PFSK-1 (cell line): ENCODE data around the gene TMPRSS12. TPM values are rescaled to one million over a fixed set of nuclear protein-coding genes. Genes with fewer than 3 reads are reported as not detected.

Experiments used
- FOXP2 ChIP-seq: optimal IDR thresholded peaks from 2 replicates; pipeline ENCODE3; 2011; ENCODE audit warnings: borderline replicate concordance, control low read depth, inconsistent platforms; ENCODE audit not compliant: insufficient read depth; ENCODE audit errors: extremely low read length, extremely low read depth
- POLR2AphosphoS5 ChIP-seq: IDR thresholded peaks from 2 replicates; pipeline ENCODE4 v1.6.1; 2012; ENCODE audit warnings: low read depth, mild to moderate bottlenecking, control low read depth, low read length, moderate library complexity
- SIN3A ChIP-seq: IDR thresholded peaks from 2 replicates; pipeline ENCODE4 v1.6.1; 2012; ENCODE audit warnings: mild to moderate bottlenecking, low read length, moderate library complexity, borderline replicate concordance; ENCODE audit not compliant: insufficient read depth
- TAF1 ChIP-seq: IDR thresholded peaks from 2 replicates; pipeline ENCODE4 v1.6.1; 2012; ENCODE audit warnings: low read length, control low read depth, borderline replicate concordance; ENCODE audit not compliant: insufficient read depth
- polyA plus RNA-seq: library from polyadenylated mRNA; unstranded; fragments of >200 nt; gene quantifications from one replicate; pipeline ENCODE4 v1.2.1, GENCODE V29; 2012; ENCODE audit warnings: low read depth, missing spikeins; ENCODE audit not compliant: insufficient read length
- TF ChIP-seq, protein P1 (sequence below), 2 experiments: IDR thresholded peaks; 2 replicates each; pipeline versions ENCODE4 v1.6.1 to v1.8.0; 2011 to 2012; ENCODE audit warnings: low read depth in 2 of 2, low read length in 2 of 2, control low read depth in 1 of 2, inconsistent platforms in 1 of 2, mild to moderate bottlenecking in 1 of 2, moderate library complexity in 1 of 2; ENCODE audit not compliant: insufficient read depth in 1 of 2

TMPRSS12 gene, protein sequence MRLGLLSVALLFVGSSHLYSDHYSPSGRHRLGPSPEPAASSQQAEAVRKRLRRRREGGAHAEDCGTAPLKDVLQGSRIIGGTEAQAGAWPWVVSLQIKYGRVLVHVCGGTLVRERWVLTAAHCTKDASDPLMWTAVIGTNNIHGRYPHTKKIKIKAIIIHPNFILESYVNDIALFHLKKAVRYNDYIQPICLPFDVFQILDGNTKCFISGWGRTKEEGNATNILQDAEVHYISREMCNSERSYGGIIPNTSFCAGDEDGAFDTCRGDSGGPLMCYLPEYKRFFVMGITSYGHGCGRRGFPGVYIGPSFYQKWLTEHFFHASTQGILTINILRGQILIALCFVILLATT
- not detected for polyA plus RNA-seq

DNA sequence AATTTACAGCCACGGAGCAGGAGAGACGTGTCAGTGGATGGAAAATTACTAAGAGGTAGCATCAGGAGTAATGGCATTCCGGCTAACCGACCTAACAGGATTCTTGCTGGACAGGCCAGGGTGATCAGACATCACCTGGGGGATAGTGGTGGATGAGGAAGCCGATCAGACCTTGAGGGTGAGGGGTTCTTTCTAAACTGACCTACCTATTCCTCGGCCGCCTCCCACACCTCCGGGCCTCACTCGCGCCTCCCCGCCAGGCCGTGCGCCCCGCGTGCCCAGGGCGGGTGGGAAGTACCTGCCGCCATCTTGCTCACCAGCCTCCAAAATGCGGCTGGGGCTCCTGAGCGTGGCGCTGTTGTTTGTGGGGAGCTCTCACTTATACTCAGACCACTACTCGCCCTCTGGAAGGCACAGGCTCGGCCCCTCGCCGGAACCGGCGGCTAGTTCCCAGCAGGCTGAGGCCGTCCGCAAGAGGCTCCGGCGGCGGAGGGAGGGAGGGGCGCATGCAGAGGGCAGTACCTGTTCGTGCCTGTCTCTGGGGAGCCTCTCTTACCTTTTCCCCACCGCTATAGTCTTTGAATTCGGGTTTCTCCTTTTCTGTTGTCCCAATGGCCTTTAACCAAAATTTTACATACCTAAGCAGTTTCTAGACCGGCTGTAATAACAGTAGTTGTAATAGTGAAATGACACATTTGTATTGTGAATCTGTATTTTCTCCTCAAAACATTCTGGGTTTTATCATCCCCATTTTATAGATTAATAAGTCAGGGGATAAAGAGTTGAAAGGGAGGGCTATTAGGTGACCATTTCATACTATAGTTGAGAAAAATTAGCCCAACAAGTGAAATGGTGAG is at the start of gene TMPRSS12:
Gene TMPRSS12, plus strand, starts transcription at position 290 of the 857 bp plus-strand sequence. Its CDS starts 39 bp downstream, at position 329.
- TF ChIP-seq TAF1, result no peak
- no peak for TF ChIP-seq POLR2AphosphoS5
- TF ChIP-seq, protein P1, sequence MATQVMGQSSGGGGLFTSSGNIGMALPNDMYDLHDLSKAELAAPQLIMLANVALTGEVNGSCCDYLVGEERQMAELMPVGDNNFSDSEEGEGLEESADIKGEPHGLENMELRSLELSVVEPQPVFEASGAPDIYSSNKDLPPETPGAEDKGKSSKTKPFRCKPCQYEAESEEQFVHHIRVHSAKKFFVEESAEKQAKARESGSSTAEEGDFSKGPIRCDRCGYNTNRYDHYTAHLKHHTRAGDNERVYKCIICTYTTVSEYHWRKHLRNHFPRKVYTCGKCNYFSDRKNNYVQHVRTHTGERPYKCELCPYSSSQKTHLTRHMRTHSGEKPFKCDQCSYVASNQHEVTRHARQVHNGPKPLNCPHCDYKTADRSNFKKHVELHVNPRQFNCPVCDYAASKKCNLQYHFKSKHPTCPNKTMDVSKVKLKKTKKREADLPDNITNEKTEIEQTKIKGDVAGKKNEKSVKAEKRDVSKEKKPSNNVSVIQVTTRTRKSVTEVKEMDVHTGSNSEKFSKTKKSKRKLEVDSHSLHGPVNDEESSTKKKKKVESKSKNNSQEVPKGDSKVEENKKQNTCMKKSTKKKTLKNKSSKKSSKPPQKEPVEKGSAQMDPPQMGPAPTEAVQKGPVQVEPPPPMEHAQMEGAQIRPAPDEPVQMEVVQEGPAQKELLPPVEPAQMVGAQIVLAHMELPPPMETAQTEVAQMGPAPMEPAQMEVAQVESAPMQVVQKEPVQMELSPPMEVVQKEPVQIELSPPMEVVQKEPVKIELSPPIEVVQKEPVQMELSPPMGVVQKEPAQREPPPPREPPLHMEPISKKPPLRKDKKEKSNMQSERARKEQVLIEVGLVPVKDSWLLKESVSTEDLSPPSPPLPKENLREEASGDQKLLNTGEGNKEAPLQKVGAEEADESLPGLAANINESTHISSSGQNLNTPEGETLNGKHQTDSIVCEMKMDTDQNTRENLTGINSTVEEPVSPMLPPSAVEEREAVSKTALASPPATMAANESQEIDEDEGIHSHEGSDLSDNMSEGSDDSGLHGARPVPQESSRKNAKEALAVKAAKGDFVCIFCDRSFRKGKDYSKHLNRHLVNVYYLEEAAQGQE (IDR thresholded peaks at IDR 0.05; ENCODE audit: insufficient read depth in 1 of 2, low read depth in 2 of 2, low read length in 2 of 2), result no peak
- TF ChIP-seq SIN3A, result no peak
- TF ChIP-seq FOXP2, result no peak

DNA sequence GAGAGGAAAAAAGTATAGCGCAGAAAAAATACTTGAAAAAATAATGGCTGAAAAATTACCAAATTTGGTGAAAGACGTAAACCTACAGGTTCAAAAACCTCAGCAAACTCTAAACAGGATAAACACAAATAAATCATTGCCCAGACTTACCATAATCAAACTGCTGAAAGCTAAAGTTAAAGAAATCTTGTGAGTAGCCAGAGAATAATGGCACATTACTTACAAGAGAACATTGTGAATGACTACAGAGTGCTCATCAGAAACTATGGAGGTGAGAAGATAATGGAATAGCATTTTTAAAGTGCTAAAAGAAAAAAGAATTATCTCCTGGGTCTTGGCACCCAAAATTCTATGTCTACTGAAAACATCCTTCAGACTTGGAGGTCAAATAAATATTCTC is 42.8 kb upstream of the TMPRSS12 start:
- TF ChIP-seq TAF1 (no peak), FOXP2 (no peak), POLR2AphosphoS5 (no peak), SIN3A (no peak)
- TF ChIP-seq, protein P1 (IDR thresholded peaks at IDR 0.05; ENCODE audit: insufficient read depth in 1 of 2, low read depth in 2 of 2, low read length in 2 of 2), result no peak

- TF ChIP-seq POLR2AphosphoS5, result no peak
- TF ChIP-seq FOXP2, result no peak
- no peak for TF ChIP-seq TAF1
- no peak for TF ChIP-seq SIN3A
- TF ChIP-seq, protein P1 (IDR thresholded peaks at IDR 0.05; ENCODE audit: insufficient read depth in 1 of 2, low read depth in 2 of 2, low read length in 2 of 2), result no peak
Observed at GRCh38 chr12:50803230-50803875, 39.4 kb upstream of the TMPRSS12 start.

- no peak for TF ChIP-seq SIN3A
- no peak for TF ChIP-seq TAF1
- TF ChIP-seq, protein P1 (IDR thresholded peaks at IDR 0.05; ENCODE audit: insufficient read depth in 1 of 2, low read depth in 2 of 2, low read length in 2 of 2), result no peak
- no peak for TF ChIP-seq POLR2AphosphoS5
- no peak for TF ChIP-seq FOXP2
Observed at GRCh38 chr12:50806176-50806575, 36.5 kb upstream of the TMPRSS12 start.
